ENCODE data around the gene PIGU. TPM values are rescaled to one million over a fixed set of nuclear protein-coding genes. Genes with fewer than 3 reads are reported as not detected.

PIGU gene
- polyA plus RNA-seq, 3 donors, result 6.6 to 13.4 (median 11.1) TPM

GRCh38 chr20:34574426-34574825 is 102.5 kb downstream of the PIGU start:
- H3K27ac ChIP-seq (ENCODE audit: low read depth, low read length), result no peak overlapping the region
- WGBS, 3 donors, result 94 to 99% (median 98%) methylated on average over 5 of the region's 5 CpGs

DNA sequence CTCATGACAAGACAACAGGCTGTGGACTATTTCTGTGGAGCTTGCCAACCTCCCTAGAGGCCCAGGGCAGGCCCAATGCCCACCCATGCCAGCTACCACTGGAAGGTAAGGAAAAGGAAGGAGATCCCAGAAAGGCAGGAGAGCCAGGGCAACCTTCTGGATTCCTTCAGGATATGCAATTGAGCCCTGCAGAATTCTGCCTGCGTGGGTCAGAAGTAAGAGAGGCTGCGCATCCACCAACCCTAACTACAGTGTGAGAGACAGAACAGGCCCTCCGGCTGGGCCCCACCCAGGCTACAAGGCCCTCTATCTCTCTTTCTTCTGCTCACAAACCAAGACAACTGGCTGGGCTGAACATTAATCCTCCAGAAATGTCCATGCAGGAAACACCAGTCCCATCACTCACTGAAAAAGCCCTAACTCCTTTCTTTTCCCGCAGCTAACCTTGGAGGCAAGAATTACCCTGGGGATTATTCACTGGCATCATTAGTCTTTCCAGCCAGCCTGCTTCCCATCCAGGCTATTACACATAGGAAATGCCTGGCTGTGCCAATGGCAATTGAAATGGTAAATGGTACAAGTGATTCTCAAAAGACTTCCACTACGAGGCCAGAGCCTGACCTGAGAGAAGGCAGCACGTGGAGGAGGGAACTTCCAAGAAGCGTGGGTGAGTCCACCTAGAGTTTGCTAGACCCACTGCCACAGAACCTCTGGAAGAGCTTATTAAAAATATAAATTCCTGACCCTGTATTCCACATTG is 103.2 kb downstream of the PIGU start:
- H3K27ac ChIP-seq (ENCODE audit: low read depth, low read length), result no peak overlapping the region
- 87 to 95% (median 88%) methylated on average over 7 of the region's 7 CpGs for WGBS, 3 donors

DNA sequence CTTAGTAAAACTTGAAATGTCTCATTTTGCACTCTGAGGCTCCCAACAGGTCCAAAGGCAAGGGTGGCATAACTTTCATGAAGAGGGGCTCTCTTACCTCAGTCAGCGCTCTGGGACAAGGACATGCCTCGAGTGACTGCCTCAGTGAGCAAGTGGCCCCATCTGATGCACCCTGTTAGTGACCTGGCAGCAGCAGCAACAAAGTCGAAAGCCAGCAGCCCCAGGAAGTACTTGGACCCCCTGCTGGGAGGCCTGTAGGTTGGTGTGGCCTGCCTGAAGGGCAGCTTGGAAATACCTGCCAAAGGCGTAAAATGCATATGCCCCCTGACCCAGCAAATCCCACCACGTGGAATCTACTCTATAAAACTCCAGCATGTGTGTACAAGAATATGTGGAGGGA is 105.1 kb downstream of the PIGU start:
- WGBS, 3 donors, result 91 to 93% (median 92%) methylated on average over 5 of the region's 5 CpGs
- no peak overlapping the region for H3K27ac ChIP-seq (ENCODE audit: low read depth, low read length)

- no peak overlapping the region for H3K27ac ChIP-seq (ENCODE audit: low read depth, low read length)
- 32 to 52% (median 43%) methylated on average over 3 of the region's 3 CpGs for WGBS, 3 donors
Measured at GRCh38 chr20:34570859-34571306, 106.0 kb downstream of the PIGU start.

- WGBS, 3 donors, result 88 to 98% (median 97%) methylated on average over 2 of the region's 2 CpGs
- no peak overlapping the region for H3K27ac ChIP-seq (ENCODE audit: low read depth, low read length)
Measured at GRCh38 chr20:34569598-34569997, 107.3 kb downstream of the PIGU start.

DNA sequence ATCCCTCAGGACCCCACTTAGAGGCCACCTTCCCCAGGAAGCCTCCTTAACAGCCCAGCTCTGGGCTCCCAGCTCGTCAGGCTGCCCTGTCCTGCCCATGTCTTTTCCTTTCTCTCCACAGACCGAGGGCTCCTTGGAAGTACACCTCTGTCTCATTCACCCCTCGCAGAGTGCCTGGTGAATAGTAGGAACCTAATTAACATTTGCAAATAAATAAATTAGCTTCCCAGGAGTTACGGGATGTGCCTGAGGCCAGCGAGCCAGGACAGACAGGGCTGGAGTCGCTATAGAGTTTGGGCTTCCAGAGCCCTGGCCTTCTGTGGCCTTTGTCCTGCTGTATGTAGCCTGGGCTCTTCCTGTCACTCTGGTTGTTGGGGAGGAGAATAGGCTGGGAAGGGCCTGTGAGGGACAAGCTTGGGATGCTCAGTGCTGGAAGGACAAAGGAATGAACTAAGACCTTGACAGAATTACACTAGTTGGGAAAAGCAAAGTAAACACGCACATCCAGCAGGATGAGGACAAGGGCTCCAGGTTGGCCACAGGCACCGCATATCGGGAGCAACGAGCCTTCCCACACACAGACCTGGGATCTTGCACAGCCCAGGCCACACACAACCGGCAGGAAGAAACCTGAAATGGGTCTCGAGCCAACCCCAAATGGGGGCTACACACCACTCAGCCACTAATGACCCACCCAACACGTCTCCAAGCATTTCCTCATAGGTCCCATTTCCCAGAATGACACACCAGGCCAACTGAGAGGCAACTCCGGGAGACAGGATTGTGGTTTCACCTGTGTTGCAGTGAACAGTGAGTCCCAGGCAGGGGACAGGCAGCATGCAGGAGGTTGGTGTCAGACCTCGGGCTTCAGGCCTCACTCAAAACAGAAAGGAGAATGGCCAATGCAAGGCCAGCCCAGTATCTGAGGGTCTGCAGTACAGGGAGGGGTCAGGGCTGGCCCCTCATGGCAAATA is 108.7 kb downstream of the PIGU start:
- no peak overlapping the region for H3K27ac ChIP-seq (ENCODE audit: low read depth, low read length)
- WGBS, 3 donors, result 93 to 96% (median 93%) methylated on average over 15 of the region's 15 CpGs

DNA sequence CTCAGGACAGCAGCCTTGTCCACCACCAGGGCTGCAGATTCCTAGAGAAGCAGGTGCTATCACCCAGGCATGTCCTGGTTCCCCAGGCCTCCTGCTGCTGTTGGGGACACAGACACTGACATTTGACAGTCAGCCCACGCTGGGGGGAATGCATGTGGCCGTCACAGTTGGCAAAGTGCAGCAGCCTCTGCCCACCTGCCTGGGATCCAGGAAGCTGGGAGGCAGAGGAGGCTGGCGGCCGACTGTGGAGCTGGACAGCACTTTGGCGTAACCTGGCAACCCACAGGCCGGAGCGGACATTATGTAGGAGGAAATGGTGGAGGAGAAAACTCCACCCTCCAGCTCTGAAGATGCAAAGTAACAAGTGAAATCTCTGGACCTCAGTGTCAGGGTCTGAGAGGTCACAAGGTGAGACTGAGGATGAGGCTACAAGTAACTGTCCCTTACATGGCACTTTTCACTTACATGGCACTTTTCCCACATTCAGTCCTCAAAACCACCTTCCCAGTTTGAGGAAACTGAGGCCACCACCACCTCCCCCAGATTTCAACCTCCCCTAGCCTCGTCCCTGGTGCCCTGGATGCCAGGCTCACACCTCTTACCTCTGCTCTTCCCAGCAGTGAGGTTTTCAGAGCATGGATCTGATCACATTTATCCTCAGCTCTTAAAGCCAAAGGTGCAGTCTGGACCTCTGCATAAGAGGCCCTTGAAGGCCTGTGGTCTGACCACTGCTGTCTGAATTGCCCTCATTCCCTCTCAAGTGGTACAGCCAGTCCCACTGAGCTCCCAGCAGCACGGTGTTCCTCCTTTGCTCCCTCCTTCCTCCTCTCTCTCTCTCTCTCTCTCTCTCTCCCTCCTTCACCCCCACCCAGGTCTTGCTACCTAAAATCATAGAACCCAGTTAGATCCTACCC is 109.7 kb downstream of the PIGU start:
- WGBS, 3 donors, result 87 to 93% (median 88%) methylated on average over 9 of the region's 9 CpGs
- H3K27ac ChIP-seq (ENCODE audit: low read depth, low read length), result no peak overlapping the region

- WGBS, 3 donors, result 69 to 75% (median 74%) methylated on average over 7 of the region's 7 CpGs
- no peak overlapping the region for H3K27ac ChIP-seq (ENCODE audit: low read depth, low read length)
Measured at GRCh38 chr20:34564833-34565232, 112.1 kb downstream of the PIGU start.

DNA sequence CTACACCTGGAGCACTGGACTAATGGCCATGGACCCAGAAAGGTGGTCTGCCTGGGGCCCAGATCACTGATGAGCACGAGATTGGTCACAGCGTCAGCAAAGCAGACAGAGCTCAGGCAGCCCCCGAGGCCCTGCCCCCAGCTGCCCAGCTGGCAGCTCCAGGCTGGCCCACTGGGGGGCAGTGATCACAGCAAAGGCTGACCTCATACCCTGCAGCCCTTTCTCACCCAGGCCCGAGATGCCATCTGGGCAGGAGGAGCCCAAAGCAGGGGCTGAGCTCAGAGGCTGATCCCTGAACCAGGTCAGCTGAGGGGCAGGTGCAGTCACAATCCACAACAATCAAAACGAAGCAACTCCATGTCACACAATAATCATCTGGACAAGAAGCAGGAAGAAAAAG is 114.3 kb downstream of the PIGU start:
- H3K27ac ChIP-seq (ENCODE audit: low read depth, low read length), result no peak overlapping the region
- WGBS, 3 donors, result 60 to 66% (median 65%) methylated on average over 5 of the region's 5 CpGs

GRCh38 chr20:34561661-34562060 is 115.2 kb downstream of the PIGU start:
- WGBS, 3 donors, result 76 to 86% (median 84%) methylated on average over 10 of the region's 10 CpGs

DNA sequence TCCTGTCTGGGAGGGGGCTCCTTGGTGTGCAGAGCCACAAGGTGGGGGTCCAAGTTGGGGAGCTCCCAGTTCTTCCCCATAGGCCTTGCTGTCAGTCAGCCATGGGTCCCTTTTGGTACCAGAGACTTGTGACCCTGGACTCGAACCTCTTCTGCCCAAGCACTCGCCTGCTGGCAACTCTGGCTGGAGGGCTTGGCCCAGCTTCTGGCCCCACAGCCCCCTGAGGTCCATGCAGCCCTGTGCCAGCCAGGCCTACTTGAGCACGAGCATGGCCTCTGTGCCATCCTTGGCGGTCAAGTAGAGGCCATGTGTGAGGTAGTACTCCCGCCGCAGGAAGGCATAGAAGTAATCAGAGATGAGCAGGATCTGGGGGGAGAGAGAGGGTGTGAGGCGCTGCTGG is 116.3 kb downstream of the PIGU start:
- WGBS, 3 donors, result 95 to 97% (median 95%) methylated on average over 7 of the region's 7 CpGs
- no peak overlapping the region for H3K27ac ChIP-seq (ENCODE audit: low read depth, low read length)

More at GRCh38 chr20:34561661-34562060, 115.2 kb downstream of the PIGU start:
- H3K27ac ChIP-seq (ENCODE audit: low read depth, low read length), result no peak overlapping the region

DNA sequence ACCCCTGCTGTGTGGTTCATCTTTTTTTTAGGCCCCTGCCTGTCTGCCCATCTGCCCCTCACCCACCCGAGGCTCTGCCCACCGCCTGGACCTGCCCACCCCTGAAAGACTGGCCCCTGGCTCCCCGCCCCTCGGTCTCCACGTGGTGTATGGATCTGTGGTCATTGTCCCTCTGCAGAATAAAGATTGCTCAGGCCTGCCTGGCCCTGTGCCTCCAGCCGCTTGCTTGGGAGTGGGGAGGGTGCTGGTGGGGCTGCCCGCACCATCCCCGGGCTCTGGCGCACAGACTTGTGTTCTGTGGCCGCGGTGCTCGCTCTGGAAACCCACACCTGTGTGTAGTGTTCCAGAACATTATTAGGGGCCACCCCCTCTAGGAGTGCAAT is 116.8 kb downstream of the PIGU start:
- no peak overlapping the region for H3K27ac ChIP-seq (ENCODE audit: low read depth, low read length)
- 84 to 89% (median 86%) methylated on average over 12 of the region's 12 CpGs for WGBS, 3 donors

DNA sequence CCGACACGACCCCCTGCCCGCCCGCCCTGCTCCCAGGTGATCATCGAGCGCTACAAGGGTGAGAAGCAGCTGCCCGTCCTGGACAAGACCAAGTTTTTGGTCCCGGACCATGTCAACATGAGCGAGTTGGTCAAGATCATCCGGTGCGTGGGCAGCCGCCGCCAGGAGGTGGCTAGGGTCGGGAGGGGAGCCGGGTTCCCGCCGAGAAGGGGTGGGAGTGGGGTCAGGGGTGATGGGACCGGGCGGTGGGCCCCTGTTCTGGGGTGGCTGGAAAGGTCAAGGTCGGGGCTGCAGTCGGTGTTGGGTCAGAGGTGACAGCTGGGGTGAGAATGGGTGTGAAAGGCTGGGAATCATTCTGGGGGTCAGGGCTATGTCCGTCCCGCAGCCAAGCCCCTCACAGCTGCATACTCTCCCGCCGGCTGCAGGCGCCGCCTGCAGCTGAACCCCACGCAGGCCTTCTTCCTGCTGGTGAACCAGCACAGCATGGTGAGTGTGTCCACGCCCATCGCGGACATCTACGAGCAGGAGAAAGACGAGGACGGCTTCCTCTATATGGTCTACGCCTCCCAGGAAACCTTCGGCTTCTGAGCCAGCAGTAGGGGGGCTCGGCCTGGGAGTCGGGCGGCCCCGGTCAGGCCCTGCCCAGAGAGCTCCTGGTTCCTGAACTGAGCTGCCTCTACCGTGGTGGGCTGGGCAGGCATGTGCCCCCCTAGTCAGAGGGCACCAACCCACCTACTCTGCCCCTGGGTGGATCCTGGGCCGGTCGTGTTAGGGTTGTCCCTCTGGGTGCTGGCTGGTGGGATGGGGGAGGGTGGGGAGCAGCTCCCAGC is 117.4 kb downstream of the PIGU start:
- 46 to 58% (median 48%) methylated on average over 42 to 43 of the region's 43 CpGs for WGBS, 3 donors
- peak overlapping the region; percentile 56 for H3K27ac ChIP-seq (ENCODE audit: low read depth, low read length)

DNA sequence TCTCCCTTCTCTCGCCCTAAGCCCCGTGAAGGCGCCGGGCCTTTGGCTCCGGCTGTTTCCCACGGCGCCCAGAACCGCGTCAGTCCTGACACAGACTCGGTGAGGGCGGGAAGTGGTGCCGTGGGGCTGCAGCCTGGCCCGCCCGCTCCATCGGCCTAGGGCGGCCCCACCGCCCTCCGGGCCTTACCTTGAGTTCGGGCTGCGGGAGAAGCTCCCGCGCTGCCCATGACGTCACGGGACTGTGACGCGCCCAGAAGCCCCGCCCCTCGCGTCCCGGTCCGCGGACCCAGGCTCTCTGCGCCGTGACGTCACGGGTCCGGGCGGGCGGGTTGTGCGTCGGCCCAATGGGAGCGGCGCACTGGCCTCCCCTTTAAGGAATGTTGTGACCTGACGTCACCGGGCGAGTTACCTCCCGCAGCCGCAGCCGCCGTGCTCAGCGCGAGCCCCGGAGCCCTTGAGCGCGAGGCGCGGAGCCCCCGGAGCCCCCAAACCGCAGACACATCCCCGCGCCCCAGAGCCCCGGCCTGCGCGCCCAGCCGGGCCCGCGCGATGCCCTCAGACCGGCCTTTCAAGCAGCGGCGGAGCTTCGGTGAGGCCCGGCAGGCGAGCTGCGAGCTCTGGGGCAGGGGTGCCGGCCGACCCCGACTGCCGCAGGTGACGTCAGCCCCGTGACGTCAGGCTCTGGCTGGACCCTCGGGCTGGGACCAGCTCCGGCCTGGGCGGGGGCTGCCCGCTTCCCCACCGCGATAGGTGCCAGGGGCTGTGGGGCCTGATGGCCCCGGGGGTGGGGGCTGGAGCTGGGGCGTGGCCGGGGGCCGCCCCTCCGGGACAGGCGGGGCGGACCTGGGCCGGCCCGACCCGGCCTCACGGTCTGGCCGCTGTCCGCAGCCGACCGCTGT is 118.3 kb downstream of the PIGU start, which contains the start of gene MAP1LC3A:
Gene MAP1LC3A, plus strand, starts transcription at position 399 of the 899 bp plus-strand sequence. Its CDS starts 151 bp downstream, at position 550.
- WGBS, 3 donors, result 1 to 9% (median 5%) methylated on average over 75 to 103 of the region's 103 CpGs

GRCh38 chr20:34557936-34558319 is 119.0 kb downstream of the PIGU start:
- peak overlapping the region; percentile 56 for H3K27ac ChIP-seq (ENCODE audit: low read depth, low read length)
- WGBS, 3 donors, result 14 to 30% (median 26%) methylated on average over 11 of the region's 11 CpGs

More for the DNA sequence above, 118.3 kb downstream of the PIGU start, which contains the start of gene MAP1LC3A:
- peak within 1 kb of the TSS; percentile 56 for H3K27ac ChIP-seq (ENCODE audit: low read depth, low read length)

- H3K27ac ChIP-seq (ENCODE audit: low read depth, low read length), result no peak overlapping the region
- WGBS, 3 donors, result 16 to 69% (median 50%) methylated on average over 4 of the region's 4 CpGs
Measured at GRCh38 chr20:34553366-34553867, 123.5 kb downstream of the PIGU start.
